ENCODE results near the gene PEX14. TPM values are rescaled to one million over a fixed set of nuclear protein-coding genes. Genes with fewer than 3 reads are reported as not detected.

PEX14 gene
- total RNA-seq, 6 experiments from 2014 or later, result 10.5 to 26.5 (median 16.5) TPM

DNA sequence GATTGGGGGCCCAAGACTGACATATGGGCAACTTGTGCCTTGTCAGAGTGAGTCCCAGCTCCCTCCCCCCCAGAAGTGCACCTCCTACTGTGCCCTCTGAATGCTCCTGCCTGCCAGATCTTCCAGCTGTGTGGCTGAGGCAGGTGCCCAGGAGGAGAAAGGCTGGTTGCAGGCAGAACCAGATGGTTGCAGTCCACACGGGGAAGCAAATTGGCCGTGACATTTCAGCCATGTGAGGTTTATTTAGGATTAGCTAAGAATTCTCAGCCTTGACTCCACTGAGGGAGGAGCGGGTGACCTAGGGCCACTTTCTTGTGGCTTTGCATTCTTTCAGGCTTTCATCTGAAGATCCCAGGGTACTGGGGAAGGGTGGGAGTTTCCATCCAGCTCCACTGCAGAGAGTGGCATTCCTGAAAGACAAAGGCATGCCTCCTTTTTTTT is 33.8 kb downstream of the PEX14 start:
- no CpG with 5 or more reads among the region's 3 CpGs for WGBS (ENCODE audit: insufficient coverage, low coverage, low lambda C conversion rate, missing lambda C conversion rate)
- no peak for TF ChIP-seq POLR2A (IDR thresholded peaks at IDR 0.05)
- TF ChIP-seq, protein P1, sequence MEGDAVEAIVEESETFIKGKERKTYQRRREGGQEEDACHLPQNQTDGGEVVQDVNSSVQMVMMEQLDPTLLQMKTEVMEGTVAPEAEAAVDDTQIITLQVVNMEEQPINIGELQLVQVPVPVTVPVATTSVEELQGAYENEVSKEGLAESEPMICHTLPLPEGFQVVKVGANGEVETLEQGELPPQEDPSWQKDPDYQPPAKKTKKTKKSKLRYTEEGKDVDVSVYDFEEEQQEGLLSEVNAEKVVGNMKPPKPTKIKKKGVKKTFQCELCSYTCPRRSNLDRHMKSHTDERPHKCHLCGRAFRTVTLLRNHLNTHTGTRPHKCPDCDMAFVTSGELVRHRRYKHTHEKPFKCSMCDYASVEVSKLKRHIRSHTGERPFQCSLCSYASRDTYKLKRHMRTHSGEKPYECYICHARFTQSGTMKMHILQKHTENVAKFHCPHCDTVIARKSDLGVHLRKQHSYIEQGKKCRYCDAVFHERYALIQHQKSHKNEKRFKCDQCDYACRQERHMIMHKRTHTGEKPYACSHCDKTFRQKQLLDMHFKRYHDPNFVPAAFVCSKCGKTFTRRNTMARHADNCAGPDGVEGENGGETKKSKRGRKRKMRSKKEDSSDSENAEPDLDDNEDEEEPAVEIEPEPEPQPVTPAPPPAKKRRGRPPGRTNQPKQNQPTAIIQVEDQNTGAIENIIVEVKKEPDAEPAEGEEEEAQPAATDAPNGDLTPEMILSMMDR (IDR thresholded peaks at IDR 0.05), result no peak
- ATAC-seq, result peak in 1 of 4 donors; percentile 9
- peak in 1 of 3 donors; percentile 46 for DNase-seq
- Histone ChIP-seq H3K4me1 (peaks cover 0 to 70% (median 32%) of the 10 kb centered on the region in 4 donors), H3K9me3 (no peaks in the 10 kb centered on the region), H3K36me3 (no peaks in the 10 kb centered on the region), H3K27ac (peak overlapping the region in 1 of 3 donors; percentile 6), H3K4me3 (no peak overlapping the region), H3K27me3 (no peaks in the 10 kb centered on the region)
- intact Hi-C loops (cut with DNase I), result no loop called here

DNA sequence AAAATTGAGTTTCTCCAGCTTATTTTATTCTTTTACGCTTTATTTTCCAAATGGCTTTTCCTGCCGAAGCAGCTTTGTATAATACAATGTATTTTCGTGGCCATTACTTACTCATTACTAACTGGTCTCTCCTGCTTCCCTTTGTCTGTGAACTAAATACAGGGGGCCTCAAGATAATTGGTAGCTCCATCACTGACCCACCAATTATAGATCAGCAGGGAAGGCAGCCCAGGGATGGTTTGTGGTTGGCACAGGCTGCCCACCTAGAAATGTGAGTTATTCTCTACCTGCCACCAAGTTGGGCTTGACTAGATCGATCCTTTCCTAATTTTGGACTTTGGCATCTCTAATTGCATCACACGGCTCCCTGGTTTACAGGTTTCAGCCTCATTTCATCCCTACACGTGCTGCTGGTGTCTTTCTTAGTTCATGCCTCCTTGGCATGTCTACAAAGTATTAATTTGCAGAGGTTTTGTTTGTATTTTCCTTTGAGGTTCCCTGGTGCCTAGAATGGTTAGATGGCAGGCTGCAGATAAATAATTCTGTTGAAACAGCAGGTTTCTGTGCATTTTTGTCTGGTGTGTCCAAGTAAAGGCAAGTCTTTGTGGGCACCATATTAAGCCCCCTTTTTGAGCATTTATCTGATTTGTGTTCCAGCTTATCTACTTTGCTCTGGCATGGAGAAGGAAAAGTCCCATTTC is 35.2 kb downstream of the PEX14 start:
- ATAC-seq, result peak; percentile 53 to 79 (median 54)
- peak overlapping the region in 2 of 3 donors; percentile 39 to 61 for H3K27ac ChIP-seq

DNA sequence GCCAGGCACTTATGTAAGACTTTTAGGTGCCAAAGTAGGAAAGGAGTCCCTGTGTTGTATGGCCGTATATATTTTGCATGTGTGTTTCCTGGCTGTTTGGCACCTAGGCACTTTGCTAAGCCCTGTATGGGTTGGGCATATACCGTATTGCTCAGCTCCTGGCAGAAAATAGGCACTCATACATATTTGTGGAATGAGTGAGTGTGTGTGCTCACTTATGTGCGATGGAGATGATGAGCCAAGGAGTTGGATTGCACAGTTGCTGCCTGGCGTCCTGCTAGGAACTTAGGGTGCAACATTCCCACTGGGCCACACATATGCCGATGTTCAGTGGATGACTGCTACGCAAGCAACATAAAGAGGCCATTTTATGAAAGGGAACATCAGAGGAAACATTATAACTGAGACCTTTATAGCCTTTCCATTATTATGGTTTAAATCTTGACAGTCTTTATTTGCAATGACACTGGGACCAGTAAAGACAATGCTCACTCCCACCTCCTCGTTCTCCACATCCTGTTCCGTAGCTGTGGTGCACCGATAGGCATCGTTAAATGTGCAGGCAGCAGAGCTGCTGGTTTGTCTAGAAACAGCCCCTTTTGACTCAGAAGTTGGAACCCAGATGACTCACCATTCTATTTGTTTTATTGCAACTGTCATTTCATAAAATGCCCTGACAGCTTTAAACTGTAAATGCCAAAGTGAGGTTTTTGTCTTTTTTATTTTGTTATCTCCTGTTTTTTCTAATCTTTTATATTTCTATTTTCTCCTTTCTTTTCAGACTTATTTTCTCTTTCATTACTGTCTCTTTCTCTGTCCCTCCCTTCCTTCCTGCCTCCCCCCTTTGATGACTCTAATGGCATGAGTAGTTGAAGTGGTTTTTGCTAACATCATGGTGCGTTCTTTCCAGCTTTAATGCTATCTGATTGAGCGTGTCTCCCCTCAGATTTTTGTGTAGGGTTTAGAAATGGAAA is 36.1 kb downstream of the PEX14 start:
- no peaks in the 10 kb centered on the region for H3K9me3 ChIP-seq
- no peak overlapping the region for H3K4me3 ChIP-seq
- no peaks in the 10 kb centered on the region for H3K27me3 ChIP-seq
- no peaks in the 10 kb centered on the region for H3K36me3 ChIP-seq
- no peak for TF ChIP-seq POLR2A (IDR thresholded peaks at IDR 0.05)
- TF ChIP-seq, protein P1 (IDR thresholded peaks at IDR 0.05), result no peak
- DNase-seq (peak in 1 of 3 donors; percentile 42), ATAC-seq (peak in 3 of 4 donors; percentile 5 to 49 (median 15))
- peaks cover 0 to 70% (median 24%) of the 10 kb centered on the region in 4 donors for H3K4me1 ChIP-seq
- peak overlapping the region; percentile 2 to 61 (median 39) for H3K27ac ChIP-seq
- intact Hi-C loops (cut with DNase I), result loop anchor here in 1 of 2 donors (5.0 kb wide), 1 partner anchor 356 kb away; no protein-coding TSS in a partner anchor
- WGBS (ENCODE audit: insufficient coverage, low coverage, low lambda C conversion rate, missing lambda C conversion rate), result 41% methylated on average over 11 of the region's 12 CpGs

More for the DNA sequence above, 35.2 kb downstream of the PEX14 start:
- H3K4me1 ChIP-seq, result peaks cover 0 to 64% (median 26%) of the 10 kb centered on the region in 4 donors
- no peaks in the 10 kb centered on the region for H3K27me3 ChIP-seq
- no peak overlapping the region for H3K4me3 ChIP-seq
- intact Hi-C loops (cut with DNase I), result loop anchor here in 1 of 2 donors (5.0 kb wide), 1 partner anchor 357 kb away; no protein-coding TSS in a partner anchor
- H3K9me3 ChIP-seq, result no peaks in the 10 kb centered on the region
- DNase-seq, result peak in 1 of 3 donors; percentile 72
- TF ChIP-seq POLR2A (IDR thresholded peaks at IDR 0.05), result no peak
- TF ChIP-seq, protein P1 (IDR thresholded peaks at IDR 0.05), result no peak
- 31% methylated on average over 6 of the region's 6 CpGs for WGBS (ENCODE audit: insufficient coverage, low coverage, low lambda C conversion rate, missing lambda C conversion rate)
- no peaks in the 10 kb centered on the region for H3K36me3 ChIP-seq

DNA sequence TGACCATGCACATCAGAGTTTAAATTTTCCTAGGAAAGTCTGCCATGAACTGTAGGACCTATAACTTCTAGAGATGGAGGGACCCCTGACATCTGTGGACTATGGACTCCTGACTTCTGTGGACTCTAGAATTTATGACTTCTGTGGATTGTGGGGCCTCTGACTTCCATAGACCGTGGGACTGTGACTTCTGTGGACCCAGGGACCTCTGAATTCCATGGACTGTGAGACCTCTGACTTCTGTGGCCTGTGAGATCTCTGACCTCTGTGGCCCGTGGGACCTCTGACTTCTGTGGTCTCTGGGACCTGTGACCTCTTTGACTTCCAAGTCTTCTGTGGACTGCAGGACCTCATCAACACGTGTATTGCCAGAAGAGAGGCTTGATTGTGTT is 36.7 kb downstream of the PEX14 start:
- peaks cover 0 to 76% (median 27%) of the 10 kb centered on the region in 4 donors for H3K4me1 ChIP-seq
- DNase-seq (peak in 1 of 3 donors; percentile 31), ATAC-seq (no peak)
- peak overlapping the region; percentile 5 to 40 (median 19) for H3K27ac ChIP-seq
- no CpG with 5 or more reads among the region's 3 CpGs for WGBS (ENCODE audit: insufficient coverage, low coverage, low lambda C conversion rate, missing lambda C conversion rate)
- no peaks in the 10 kb centered on the region for H3K36me3 ChIP-seq
- TF ChIP-seq, protein P1 (IDR thresholded peaks at IDR 0.05), result no peak
- no peak for TF ChIP-seq POLR2A (IDR thresholded peaks at IDR 0.05)
- no peaks in the 10 kb centered on the region for H3K9me3 ChIP-seq
- H3K27me3 ChIP-seq, result no peaks in the 10 kb centered on the region
- no peak overlapping the region for H3K4me3 ChIP-seq
- intact Hi-C loops (cut with DNase I), result loop anchor here in 1 of 2 donors (5.0 kb wide), 1 partner anchor 356 kb away; no protein-coding TSS in a partner anchor
